Nephron (organoid): Measurements from ENCODE around the gene SLC4A4.

Experiments used
- H3K27ac Mint-ChIP-seq, 3 experiments: 2 replicates each; pipeline ENCODE4 v1.8.0; 2020; ENCODE audit warnings: mixed read lengths in 3 of 3, mild to moderate bottlenecking in 2 of 3, moderate library complexity in 1 of 3
- H3K27me3 Mint-ChIP-seq: 2 replicates; pipeline ENCODE4 v1.8.0; 2021; ENCODE audit warnings: low read depth, mild to moderate bottlenecking, moderate library complexity, mixed read lengths
- H3K36me3 Mint-ChIP-seq: 2 replicates; pipeline ENCODE4 v1.8.0; 2020; ENCODE audit warnings: low read depth, mixed read lengths
- H3K4me1 Mint-ChIP-seq: 2 replicates; pipeline ENCODE4 v1.8.0; 2020; ENCODE audit warnings: mixed read lengths
- H3K4me3 Mint-ChIP-seq, 3 experiments: 2 replicates each; pipeline ENCODE4 v1.8.0; 2020; ENCODE audit warnings: mild to moderate bottlenecking in 3 of 3, mixed read lengths in 3 of 3, moderate library complexity in 2 of 3
- H3K9me3 Mint-ChIP-seq: 2 replicates; pipeline ENCODE4 v1.8.0; 2020; ENCODE audit warnings: mixed read lengths
- TF ChIP-seq, protein P1 (sequence below), 3 experiments: fragments of 200-600 bp; sonication (generic); IDR thresholded peaks; one replicate each; pipeline ENCODE4 v1.5.0; 2021; ENCODE audit warnings: antibody characterized with exemption in 3 of 3; ENCODE audit not compliant: unreplicated experiment in 3 of 3

Gene SLC4A4

DNA sequence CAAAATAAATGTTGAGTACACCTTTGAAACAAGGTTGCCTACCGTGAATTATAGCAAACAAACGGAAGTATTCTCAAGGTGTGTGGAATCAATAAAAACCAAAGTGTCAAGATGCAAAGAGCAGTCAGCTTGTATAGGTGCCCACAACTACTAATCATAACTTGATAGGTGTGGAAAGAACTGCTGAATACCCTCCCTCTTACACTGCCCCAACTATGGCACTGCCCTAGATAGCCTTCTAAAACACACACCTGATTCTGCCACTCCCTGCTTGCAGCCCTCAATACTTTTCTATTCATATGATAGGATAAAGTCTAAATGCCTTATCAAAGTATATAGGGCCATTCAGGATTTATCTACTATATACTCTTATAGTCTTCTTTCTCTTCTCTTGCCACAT is 31.1 kb upstream of the SLC4A4 start:
- Mint-ChIP-seq H3K4me1 (peaks cover 3% of the 10 kb centered on the region), H3K27me3 (peaks cover 3% of the 10 kb centered on the region)

DNA sequence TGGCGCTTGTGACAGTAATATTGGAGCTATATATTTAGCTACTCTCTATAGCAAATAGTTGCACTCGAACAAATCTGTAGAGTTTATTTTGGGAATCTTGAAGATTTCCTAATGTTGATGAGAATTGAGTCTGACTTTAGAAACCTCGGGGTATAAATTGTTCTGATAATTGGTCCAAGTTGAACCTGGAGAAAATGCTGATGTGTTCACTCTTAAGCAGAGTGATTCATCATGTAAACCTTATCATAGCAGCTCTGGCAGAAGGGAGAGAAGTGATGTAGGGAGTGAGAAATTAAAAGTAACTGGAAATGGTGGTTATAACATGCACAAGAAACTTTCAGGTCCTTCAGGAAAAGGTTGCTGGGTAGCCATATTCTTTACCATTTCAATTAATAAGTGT is 16.4 kb upstream of the SLC4A4 start:
- peaks cover 5% of the 10 kb centered on the region for H3K4me1 Mint-ChIP-seq
- H3K27ac Mint-ChIP-seq, result peak overlapping the region in 1 of 3 experiments; percentile 3
- no peaks in the 10 kb centered on the region for H3K9me3 Mint-ChIP-seq
- H3K4me3 Mint-ChIP-seq, result no peak overlapping the region
- no peaks in the 10 kb centered on the region for H3K36me3 Mint-ChIP-seq
- no peaks in the 10 kb centered on the region for H3K27me3 Mint-ChIP-seq
- TF ChIP-seq, protein P1, sequence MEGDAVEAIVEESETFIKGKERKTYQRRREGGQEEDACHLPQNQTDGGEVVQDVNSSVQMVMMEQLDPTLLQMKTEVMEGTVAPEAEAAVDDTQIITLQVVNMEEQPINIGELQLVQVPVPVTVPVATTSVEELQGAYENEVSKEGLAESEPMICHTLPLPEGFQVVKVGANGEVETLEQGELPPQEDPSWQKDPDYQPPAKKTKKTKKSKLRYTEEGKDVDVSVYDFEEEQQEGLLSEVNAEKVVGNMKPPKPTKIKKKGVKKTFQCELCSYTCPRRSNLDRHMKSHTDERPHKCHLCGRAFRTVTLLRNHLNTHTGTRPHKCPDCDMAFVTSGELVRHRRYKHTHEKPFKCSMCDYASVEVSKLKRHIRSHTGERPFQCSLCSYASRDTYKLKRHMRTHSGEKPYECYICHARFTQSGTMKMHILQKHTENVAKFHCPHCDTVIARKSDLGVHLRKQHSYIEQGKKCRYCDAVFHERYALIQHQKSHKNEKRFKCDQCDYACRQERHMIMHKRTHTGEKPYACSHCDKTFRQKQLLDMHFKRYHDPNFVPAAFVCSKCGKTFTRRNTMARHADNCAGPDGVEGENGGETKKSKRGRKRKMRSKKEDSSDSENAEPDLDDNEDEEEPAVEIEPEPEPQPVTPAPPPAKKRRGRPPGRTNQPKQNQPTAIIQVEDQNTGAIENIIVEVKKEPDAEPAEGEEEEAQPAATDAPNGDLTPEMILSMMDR (IDR thresholded peaks at IDR 0.05; ENCODE audit: unreplicated experiment in 3 of 3), result no peak

More for the DNA sequence above, 31.1 kb upstream of the SLC4A4 start:
- Mint-ChIP-seq H3K9me3 (peaks cover 20% of the 10 kb centered on the region), H3K4me3 (no peak overlapping the region), H3K36me3 (no peaks in the 10 kb centered on the region), H3K27ac (peak overlapping the region in 1 of 3 experiments; percentile 83)
- TF ChIP-seq, protein P1 (IDR thresholded peaks at IDR 0.05; ENCODE audit: unreplicated experiment in 3 of 3), result no peak

DNA sequence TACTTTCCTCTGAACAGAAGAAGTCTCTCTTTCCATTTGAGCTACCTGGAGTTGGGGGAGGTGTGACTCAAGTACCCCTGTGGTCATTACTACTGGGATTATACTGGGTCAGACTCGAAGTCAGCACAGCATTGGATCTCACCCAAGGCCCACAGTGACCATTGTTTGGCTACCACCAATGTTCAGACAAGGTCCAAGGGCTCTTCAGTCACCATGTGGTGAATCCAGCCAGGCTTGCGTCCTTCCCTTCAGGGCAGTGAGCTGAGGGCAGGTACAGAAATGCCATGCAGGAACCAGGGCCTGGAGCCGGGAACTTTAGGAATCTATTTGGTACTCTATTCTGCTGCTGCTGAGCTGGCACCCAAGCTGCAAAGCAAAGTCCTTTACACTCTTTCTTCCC is 5.5 kb upstream of the SLC4A4 start:
- Mint-ChIP-seq H3K27me3 (peaks cover 4% of the 10 kb centered on the region), H3K9me3 (peaks cover 17% of the 10 kb centered on the region)
- TF ChIP-seq, protein P1 (IDR thresholded peaks at IDR 0.05; ENCODE audit: unreplicated experiment in 3 of 3), result no peak

DNA sequence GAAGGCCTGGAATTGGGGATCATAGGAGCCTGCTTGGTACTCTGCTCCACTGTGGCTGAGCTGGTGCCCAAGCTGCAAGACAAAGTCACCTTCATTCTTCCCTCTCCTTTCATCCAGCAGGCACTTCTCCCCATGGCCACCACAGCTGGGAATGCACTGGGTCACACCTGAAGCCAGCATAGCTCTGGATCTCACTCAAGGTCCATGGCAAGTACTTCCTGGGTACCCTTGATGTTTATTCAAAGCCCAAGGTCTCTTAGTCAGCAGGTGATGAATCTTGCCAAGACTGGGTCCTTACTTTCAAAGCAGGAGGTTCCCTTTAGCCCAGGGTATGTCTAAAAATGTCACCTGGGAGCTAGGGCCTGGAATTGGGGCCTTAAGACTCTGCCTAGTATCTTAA is 4.9 kb upstream of the SLC4A4 start:
- no peak overlapping the region for H3K4me3 Mint-ChIP-seq
- H3K36me3 Mint-ChIP-seq, result peaks cover 4% of the 10 kb centered on the region
- H3K9me3 Mint-ChIP-seq, result peaks cover 17% of the 10 kb centered on the region
- H3K27ac Mint-ChIP-seq, result no peak overlapping the region
- H3K27me3 Mint-ChIP-seq, result peaks cover 4% of the 10 kb centered on the region
- TF ChIP-seq, protein P1 (IDR thresholded peaks at IDR 0.05; ENCODE audit: unreplicated experiment in 3 of 3), result no peak
- no peaks in the 10 kb centered on the region for H3K4me1 Mint-ChIP-seq

More for the DNA sequence above, 5.5 kb upstream of the SLC4A4 start:
- Mint-ChIP-seq H3K27ac (no peak overlapping the region), H3K4me1 (no peaks in the 10 kb centered on the region), H3K4me3 (no peak overlapping the region), H3K36me3 (peaks cover 2% of the 10 kb centered on the region)

DNA sequence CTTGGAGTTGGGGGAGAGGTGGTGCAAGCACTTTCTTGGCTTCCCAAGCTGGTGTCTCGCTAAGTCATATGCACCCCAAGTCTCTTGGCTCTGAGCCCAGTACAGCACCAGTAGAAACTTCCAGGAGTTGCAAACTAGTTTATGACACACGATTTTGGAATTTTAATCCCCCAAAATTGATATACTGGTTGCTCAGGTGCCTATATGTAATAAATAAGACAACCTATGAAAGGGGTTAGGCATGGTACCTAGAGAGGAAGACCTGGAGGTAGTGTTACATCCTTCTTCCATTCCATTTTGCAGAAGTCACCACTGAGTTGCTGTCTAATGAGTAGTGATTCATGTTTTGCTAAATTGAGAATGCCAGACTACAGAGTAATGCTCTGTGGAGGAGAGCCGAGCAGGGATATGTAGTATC is 4.3 kb upstream of the SLC4A4 start:
- H3K4me3 Mint-ChIP-seq, result no peak overlapping the region
- no peaks in the 10 kb centered on the region for H3K4me1 Mint-ChIP-seq
- TF ChIP-seq, protein P1 (IDR thresholded peaks at IDR 0.05; ENCODE audit: unreplicated experiment in 3 of 3), result no peak
- peaks cover 17% of the 10 kb centered on the region for H3K9me3 Mint-ChIP-seq
- H3K36me3 Mint-ChIP-seq, result peaks cover 4% of the 10 kb centered on the region
- peaks cover 4% of the 10 kb centered on the region for H3K27me3 Mint-ChIP-seq
- no peak overlapping the region for H3K27ac Mint-ChIP-seq

DNA sequence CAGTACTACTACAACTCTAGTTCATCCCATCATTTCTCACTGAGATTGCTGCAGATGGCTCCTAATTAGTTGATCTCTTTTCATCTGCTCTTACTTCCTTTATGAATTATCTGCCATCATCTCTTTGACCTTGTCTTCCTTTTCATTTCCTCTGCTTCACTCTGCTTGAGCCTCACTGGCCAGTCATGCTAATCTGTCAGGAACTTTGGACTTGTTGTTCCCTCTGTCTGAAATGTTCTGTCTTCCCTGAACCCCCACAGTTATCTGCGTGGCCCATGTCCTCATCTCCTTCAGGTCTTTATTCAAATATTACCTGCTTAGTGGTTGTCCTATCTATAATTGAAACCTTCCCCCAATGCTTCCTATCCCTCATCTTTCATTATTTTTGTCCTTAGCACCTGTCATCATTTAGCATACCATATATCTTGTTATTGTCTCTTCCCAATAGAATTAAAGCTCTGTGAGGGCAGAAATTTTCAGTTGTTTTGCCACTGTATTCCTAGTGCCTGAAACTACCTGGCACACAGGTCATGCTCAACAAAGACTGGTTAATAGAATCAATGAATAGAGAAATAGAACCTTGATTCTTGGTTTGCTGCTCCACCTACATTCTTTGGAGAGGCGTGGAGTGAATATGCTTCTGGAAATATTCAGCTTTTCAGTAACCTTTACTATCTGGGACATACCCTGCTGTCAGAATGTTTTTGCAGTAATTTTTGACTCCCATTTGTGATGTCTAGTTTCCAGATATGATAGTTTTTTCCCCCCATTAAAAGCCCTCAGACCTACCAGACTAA is 5.0 kb downstream of the SLC4A4 start:
- Mint-ChIP-seq H3K27me3 (no peaks in the 10 kb centered on the region), H3K4me3 (no peak overlapping the region), H3K4me1 (peaks cover 6% of the 10 kb centered on the region), H3K9me3 (no peaks in the 10 kb centered on the region), H3K27ac (peak overlapping the region in 1 of 3 experiments; percentile 19), H3K36me3 (peaks cover 4% of the 10 kb centered on the region)
- TF ChIP-seq, protein P1 (IDR thresholded peaks at IDR 0.05; ENCODE audit: unreplicated experiment in 3 of 3), result no peak
